ENCODE results near the gene ZNF142.

The ZNF142 gene, protein sequence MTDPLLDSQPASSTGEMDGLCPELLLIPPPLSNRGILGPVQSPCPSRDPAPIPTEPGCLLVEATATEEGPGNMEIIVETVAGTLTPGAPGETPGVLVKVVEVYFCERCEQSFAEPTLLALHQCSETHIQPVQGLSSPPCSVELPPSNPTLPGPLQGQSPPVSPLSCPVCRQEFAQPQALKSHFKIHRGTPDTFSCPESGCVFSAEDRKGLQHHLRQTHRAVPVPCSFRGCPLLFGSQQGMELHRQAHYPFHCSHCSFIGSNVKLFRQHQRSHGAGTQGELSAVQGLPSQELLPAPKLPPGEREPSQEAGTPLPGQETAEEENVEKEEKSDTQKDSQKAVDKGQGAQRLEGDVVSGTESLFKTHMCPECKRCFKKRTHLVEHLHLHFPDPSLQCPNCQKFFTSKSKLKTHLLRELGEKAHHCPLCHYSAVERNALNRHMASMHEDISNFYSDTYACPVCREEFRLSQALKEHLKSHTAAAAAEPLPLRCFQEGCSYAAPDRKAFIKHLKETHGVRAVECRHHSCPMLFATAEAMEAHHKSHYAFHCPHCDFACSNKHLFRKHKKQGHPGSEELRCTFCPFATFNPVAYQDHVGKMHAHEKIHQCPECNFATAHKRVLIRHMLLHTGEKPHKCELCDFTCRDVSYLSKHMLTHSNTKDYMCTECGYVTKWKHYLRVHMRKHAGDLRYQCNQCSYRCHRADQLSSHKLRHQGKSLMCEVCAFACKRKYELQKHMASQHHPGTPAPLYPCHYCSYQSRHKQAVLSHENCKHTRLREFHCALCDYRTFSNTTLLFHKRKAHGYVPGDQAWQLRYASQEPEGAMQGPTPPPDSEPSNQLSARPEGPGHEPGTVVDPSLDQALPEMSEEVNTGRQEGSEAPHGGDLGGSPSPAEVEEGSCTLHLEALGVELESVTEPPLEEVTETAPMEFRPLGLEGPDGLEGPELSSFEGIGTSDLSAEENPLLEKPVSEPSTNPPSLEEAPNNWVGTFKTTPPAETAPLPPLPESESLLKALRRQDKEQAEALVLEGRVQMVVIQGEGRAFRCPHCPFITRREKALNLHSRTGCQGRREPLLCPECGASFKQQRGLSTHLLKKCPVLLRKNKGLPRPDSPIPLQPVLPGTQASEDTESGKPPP (N-terminal part only)

DNA sequence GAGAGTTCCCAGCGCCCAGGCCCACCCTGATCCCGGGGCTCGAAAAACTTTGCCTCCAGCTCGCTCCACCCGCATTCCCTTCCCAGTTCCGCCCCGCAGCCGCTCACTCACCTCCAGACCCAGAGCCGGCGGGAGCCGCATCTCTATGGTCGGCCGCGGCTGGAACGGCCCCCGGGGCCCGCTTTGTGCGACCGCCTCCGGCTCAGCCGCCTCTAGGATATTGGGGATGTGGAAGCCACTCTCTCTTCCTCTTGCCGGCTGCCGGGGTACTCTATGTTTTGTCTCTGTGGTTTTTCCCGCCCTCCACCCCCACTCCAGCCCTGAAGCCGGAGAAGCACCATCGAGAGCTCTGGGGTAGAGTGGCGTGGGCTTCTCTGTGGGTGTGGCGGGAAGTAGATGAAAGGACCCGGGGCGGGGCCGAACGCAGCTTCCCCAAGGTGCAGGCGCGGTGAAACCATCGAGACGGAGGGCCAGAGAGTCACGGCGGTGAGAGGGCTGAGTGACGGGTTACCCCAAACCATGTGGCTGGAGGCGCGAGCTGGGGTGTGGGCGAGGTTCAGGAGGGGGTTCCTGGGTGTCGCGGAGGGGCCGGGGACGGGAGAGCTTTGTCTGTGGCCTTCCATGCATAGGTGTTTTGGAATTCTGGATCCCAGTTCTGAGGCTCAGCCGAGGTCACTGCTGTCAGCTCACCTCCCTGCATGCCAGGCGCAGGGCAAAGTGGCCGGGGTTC, at the start of gene ZNF142, which contains the start of gene BCS1L:
Gene ZNF142, minus strand, starts transcription at position 366 of the 730 bp plus-strand sequence. CDS start 3,194 bp downstream, outside the sequence.
Gene BCS1L, plus strand, starts transcription at position 426 of the 730 bp plus-strand sequence. CDS start 1,305 bp downstream, outside the sequence.
- peak; percentile 85 for DNase-seq

DNA sequence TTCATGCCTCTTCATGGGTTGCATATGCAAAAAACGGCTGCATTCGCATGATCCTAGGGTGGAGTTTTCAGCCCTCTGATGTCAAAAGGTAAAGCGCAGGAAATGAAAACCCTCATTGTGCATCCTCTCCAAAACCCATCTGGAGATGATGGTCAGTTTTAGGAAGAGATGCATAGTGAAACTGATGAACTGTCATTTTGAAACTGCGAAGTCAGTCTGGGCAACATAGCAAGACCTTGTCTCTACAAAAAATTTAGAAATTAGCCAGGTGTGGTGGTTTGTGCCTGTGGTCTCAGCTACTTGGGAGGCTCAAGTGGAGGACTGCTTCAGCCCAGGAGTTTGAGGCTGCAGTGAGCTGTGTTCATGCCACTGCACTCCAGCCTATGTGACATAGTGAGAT, 48.7 kb upstream of the ZNF142 start:
- DNase-seq = no peak

DNA sequence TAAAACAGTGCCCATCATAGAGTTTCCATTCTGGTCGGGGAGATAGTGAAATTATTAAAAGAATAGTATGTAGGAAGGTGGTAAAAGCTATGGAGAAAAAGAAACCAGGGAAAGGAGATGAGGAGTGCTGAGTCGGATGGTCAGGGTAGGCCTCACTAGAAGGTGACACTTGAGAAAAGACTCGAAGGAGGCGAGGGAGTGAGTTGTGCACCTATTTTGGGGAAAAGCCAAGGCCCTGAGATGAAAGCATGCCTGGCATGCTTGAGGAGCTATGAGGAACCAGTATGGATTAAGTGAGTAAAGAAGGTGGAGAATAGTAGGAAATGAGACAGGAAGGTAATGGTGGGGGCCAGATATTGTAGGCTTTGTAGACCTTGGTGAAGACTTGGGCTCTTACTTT, 43.9 kb upstream of the ZNF142 start:
- DNase-seq = no peak

DNA sequence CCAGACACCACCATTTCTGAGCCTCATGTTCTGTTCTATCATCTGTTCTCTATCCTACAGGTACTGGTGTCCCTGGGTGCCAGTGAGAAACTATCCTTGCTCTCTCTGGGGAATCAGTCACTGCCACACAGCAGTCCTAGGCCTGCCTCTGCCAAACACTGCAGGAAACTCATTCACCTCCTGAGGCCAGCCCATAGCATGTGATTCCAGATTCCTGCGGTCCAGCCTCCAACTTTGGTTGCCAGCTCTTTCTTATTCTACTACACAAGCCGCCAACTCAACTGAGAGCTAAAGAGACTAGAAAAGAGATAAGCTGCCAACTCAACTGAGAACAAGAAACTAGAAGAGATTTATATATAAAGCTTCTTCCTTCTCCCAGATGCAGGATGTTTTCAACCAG, 42.4 kb upstream of the ZNF142 start:
- no peak for DNase-seq

DNA sequence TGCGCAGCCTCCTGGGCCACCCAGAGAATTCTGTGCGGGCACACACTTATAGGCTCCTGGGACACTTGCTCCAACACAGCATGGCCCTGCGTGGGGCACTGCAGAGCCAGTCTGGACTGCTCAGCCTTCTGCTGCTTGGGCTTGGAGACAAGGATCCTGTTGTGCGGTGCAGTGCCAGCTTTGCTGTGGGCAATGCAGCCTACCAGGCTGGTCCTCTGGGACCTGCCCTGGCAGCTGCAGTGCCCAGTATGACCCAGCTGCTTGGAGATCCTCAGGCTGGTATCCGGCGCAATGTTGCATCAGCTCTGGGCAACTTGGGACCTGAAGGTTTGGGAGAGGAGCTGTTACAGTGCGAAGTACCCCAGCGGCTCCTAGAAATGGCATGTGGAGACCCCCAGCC, 39.5 kb upstream of the ZNF142 start:
- DNase-seq = no peak

DNA sequence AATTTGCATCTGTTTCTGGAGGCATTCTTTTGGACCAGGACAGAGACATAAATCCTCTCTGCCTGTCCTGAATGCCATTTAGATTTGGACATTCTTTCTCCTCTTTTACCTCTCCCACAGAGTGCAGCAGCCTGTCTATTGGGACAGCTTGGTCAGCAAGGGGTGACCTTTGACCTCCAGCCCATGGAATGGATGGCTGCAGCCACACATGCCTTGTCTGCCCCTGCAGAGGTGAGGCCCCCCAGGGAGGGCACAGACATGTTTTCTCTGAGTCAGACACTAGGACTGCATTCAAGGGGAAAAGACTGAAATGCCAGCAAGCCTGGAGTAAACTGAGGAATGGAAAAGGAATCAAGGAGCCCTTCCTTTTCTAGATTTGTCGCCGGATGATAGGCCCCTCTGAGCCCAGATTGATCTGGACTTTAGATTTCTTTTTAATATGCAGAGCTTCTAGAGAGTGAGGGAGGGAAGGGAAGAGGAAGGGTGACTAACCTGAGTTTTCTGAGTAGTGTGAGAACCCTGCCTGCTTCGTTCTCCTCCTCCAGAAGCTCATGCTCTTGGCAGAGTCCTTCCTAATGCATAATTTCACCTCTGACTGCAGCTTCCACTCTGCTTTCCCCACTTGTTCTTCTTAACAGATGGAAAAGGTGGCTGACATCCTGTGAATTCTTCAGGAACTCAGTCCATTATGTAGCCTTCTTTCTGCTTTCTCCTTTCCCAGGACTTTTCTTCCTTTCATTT, 35.2 kb upstream of the ZNF142 start:
- peak; percentile 35 for DNase-seq

DNA sequence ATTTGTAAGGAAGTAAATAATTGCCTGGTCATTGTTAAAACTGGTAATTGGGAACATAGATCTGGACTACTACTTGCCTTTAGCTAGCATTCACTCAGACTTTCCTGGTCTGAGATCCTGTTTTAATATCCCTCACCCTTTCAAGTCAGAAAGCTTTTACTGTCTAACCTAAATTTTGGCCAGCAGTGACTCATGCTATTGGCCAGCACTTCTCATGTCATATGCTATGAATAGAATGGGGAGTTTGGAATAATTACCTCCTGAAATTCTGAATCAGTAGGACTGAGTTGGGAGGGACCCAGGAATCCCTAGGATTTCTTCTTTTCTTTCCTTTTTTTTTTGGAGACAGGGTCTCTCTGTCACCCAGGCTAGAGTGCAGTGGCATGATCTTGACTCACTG, 31.8 kb upstream of the ZNF142 start:
- DNase-seq = peak; percentile 61

DNA sequence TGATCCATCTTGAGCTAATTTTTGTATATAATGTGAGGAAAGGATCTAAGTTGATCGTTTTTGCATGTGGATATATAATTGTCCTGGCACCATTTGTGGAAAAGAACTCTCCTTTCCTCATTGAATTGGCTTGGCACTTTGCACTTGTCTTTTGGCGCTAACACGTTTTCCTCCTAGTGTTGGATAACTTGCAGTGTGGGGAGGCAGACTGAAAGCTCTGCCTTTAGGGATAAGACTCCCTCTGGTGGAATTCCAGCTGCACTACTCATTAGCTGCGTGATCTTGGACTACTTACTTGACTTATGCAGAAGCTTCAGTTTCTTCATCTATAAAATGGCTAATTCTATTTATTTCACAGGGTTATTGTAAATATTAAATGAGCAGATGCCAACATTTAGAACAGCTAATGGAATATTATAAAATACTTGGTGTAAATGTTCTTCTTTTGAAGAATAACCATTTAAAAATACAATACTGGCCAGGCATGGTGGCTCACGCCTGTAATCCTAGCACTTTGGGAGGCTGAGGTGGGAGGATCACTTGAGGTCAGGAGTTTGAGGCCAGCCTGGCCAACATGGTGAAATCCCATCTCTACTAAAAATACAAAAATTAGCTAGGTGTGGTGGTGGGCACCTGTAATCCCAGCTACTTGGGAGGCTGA, 28.1 kb upstream of the ZNF142 start:
- peak; percentile 76 for DNase-seq

DNA sequence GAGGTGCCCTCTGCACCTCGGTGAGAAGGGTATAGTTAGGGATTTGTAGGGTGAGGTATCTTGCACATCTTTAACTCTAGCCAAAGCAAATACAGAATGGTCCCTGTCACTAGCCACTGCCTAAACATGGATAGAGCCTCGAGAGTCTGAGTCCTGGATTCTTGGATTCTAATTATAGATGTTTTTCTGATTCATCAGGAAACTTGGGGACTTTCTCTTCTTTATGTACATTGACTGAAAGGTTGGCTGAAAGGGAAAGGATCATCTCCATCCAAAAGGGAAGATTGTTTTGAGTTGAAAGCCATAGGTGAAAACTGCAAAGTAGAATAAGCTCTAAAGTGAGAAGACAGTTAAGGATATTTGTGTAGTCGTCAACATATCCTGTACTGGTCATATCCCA, 20.6 kb upstream of the ZNF142 start:
- no peak for DNase-seq

DNA sequence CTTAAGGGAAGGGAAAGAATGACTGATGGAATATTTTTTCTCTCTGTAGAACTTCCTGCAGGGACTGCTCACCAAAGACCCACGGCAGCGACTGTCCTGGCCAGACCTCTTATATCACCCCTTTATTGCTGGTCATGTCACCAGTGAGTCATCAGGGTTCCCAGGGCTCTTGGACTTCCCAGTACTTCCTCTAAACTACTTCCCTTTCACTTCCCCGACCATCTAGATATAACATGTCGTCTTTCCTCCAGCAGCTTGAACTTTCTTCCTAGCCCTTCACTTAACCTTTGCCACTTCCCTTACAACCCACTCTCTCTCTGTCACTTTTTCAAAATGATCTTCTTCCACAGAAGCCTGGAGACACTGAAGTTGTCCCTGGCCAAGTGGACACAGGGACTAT, 19.7 kb upstream of the ZNF142 start:
- DNase-seq = no peak

DNA sequence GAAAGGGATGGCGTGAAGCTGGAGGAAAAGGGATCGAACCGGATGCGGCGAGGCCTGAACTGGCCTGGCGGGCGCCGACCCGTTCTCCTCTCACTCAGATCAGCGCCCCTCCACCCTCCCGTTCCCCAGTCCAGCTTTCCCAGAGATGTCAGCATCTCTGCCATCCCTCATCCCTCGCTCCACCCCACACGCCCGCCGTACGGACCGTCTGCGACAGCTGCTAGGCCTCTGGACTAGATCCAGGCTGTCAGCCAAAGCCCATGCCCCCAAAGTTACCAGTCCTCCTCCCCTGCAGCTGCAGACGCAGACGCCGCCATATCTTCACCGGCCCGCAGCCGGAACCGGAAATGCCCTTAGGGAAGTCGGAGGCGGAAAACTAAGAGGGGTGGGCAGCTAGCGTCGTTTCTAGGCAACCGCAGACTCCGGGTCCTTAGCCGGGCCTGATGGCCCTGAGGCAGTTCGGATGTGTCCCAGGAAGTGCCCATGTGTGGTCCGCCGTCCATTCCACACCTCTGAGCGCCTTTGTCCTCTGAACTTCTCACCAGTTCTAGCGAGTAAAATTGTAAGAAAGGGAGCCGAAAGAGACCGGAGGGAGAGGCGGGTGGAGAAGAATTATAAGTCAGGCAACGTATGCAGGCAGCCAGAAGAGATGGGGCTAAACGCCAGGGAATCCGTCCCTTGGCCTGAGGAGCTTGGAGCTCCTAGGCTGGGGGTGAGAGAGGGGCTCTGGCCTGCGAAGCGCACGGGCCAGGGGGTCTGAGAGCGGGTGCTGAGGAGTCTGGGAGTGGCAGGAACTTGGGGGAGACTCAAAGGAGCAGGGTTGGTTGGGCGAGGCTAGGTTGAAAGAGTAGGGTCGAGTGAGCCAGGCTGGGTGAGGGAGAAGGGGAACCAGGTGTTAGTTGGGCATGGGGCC, 12.5 kb upstream of the ZNF142 start, which contains the start of the genes RNF25 and STK36:
Gene RNF25, minus strand, starts transcription at position 349 of the 913 bp plus-strand sequence. Its CDS starts 32 bp downstream, at position 317.
Gene STK36, plus strand, starts transcription at position 433 of the 913 bp plus-strand sequence. CDS start 744 bp downstream, outside the sequence.
- DNase-seq = peak; percentile 90

DNA sequence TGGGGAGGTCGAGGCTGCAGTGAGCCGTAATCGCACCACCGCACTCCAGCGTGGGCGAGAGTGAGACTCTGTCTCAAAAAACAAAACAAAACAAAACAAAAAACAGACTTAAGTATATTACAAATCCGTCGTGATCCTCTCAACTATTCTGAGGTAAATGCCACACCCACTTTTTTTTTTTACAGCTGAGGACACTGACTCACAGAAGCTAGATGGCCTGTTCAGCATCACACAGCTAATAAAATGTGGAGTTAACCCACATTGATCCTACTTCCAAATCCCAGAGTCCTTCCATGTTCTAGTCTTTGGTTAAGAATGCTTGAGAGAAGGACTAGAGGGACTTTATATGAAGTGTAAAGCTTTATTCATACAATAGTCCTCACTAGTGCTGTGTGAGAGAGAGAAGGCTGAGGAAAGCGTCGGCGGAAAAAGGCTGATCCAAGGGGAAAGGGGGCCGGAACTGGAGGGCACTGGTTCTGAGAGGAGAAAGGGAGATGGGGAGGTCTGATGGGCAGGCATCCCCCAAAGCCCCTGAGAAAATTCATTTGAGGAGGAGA, 11.8 kb upstream of the ZNF142 start:
- DNase-seq = no peak

DNA sequence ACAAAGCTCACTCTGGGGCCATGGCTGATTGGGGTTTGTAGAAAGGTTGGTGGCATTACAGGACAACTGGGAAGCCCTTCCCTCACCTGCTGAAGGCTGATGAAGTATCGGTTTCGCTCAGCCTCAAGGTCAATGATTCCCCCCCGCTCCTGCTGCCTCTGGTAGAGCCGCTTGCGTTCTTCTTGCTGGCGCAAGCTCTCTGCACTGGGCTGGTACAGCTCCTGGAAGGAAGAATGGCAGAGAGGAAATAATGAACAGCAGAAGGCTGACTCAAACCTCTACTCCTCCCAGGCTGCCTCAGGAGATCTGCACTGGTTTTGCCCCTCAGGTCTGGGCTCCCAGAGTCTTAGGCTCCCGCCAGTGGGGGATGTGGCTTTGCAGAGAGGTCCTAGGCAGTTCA, 5.2 kb upstream of the ZNF142 start:
- no peak for DNase-seq

DNA sequence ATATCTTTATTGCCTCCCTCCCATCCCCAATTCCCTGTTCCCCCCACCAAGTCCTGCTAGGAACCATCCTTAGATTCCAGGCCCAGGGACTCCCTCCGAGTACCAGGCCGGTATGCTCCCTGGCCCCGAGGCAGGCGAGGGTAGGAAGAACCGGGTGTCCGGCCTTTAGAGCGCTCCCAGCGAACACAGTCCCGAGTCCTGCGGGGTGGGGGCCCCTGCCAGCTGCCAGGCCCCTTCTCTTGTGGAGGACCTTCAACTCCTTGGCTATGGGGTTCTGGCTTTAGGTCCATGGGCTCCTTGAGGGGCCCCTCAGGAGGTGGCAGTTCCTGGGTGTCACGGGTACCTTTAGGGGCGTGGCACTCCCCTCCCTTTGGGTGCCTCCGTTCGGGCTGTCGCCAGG, 4.5 kb upstream of the ZNF142 start:
- DNase-seq = no peak

DNA sequence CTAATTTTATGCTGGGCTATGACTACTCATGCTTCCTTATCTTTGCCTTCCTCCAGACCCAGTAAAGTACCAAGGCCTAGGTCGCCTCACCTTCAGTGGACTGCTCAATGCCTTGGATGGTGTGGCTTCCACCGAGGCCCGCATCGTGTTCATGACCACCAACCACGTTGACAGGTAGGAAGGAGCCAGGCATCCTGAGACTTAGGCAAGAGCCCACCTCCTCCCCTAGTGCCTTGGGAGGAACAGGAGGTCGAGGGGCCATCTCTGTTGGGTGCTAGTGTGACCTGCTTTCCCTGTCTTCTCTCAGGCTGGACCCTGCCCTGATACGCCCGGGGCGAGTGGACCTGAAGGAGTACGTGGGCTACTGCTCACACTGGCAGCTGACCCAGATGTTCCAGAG, 3.4 kb upstream of the ZNF142 start:
- DNase-seq = no peak

DNA sequence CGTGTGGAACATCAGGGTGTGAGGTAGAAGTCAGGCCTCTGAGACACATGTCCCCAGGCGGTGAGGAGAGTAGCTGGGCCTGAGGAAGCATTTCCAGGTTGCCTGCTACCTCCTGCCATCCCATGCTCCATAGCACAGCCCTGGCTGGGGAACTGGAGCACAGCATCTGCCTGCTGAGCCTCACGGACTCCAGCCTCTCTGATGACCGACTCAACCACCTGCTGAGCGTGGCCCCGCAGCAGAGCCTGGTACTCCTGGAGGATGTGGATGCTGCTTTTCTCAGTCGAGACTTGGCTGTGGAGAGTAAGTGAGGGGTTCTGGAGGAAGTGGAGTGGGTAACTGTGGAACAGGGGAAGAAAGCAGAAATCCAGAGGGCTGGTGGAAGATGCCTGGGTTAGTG, 3.0 kb upstream of the ZNF142 start:
- no peak for DNase-seq

DNA sequence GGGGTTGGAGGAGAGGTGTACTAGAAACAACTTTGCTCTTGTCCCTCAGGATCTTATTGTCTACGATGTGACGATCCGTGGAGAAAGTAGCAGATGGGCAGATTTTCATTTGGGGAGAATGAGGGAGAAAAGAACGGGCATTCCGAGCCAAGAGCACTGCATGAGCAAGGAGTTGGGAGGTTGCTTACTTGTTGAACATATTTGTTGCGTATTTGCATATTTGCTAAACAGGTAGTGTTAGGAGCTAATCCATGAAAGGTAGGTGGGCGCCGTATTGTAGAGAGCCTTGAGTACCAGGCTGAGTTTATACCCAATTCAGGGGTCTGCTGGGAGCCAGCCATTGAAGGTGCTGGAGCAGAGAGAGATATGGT, 550 bp upstream of the ZNF142 start:
- DNase-seq = no peak

DNA sequence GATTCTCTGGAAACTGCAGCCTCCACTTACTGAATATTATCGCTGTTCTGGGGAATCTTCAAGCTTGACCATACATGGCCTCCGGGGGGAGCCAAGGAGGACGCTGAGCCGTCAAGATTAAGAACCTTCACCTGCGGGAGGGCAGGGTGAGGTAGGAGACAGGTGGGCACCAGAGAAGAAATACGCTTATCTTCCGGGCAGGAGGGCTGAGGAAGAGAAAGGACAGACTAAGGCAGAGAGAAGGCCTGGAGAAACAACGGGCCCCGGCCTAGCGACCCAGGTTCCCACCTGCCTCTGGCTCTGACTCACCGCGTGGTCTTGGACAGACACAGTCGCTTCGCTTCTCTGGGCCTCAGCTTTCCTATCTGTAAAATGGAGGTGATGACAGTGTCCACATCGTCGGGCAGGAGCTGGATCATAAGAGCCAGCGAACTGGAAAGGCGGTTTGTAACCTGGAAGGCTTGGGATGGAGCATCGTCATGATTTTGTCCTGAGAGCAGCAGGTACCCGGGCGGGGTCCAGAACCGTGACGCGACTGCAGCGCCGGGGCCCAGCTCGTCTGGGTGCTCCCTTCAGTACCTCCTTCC, 659 bp downstream of the ZNF142 start:
- peak; percentile 30 for DNase-seq

DNA sequence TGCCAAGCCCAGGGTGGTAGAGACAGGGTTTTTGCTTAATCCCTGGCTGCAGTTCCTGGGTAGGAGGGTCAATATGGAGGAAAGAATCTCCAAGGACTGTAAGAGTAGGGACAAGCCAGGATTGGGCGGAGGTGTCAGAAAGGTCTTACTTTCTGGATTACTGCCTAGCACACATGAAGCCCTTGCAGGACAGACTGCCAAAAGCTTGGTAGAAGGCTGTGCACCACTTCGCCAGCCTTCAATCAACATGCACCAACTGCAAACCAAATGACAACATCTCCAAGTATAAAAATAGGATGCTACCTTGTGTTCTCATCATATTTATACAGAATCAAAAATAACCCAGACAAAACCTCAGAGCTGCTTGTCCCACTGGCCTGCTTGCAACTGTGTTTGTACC, 3.7 kb downstream of the ZNF142 start:
- DNase-seq = no peak

Data from fibroblast of upper back skin (primary cell).